Right lobe of liver (tissue), 6 donors: ENCODE results near the gene DDX10. TPM values are rescaled to one million over a fixed set of nuclear protein-coding genes. Genes with fewer than 3 reads are reported as not detected.

Experiments
- ATAC-seq, 4 donors: fragments of 200-7000 bp; cut with Tn5 transposase; one replicate each; pipeline ENCODE4 v1.9.1; 2020; ENCODE audit warnings: mild to moderate bottlenecking in 4 of 4, moderate library complexity in 4 of 4
- DNase-seq, 3 donors: peaks; one replicate each; pipeline ENCODE4 v3.0.0-alpha.2; 2020
- H3K27ac ChIP-seq, 3 donors: fragments of 200-600 bp; one replicate each; pipeline ENCODE4 v1.8.0; 2022
- H3K27me3 ChIP-seq, 2 donors: fragments of 200-600 bp; one replicate each; pipeline ENCODE4 v1.8.0; 2022
- H3K36me3 ChIP-seq, 4 donors: fragments of 200-600 bp; sonication (generic) in 1 of 4; one replicate each; pipeline versions ENCODE4 v1.5.1 to v1.8.0; 2017 to 2022; ENCODE audit warnings: control low read depth in 1 of 4
- H3K4me1 ChIP-seq, 4 donors: fragments of 200-600 bp; sonication (generic) in 1 of 4; one replicate each; pipeline versions ENCODE4 v1.5.1 to v1.8.0; 2017 to 2022; ENCODE audit warnings: control low read depth in 1 of 4
- H3K4me3 ChIP-seq, 3 donors: fragments of 200-600 bp; one replicate each; pipeline ENCODE4 v1.8.0; 2022
- H3K9me3 ChIP-seq, 4 donors: fragments of 200-600 bp; sonication (generic) in 1 of 4; one replicate each; pipeline versions ENCODE4 v1.5.1 to v1.8.0; 2017 to 2022; ENCODE audit warnings: control low read depth in 1 of 4
- POLR2A ChIP-seq: fragments of 450-650 bp; IDR thresholded peaks from one replicate; pipeline ENCODE4 v1.6.1; 2017; ENCODE audit warnings: antibody characterized with exemption, mild to moderate bottlenecking
- WGBS: methylation state at CpG from one replicate; pipeline ENCODE4 v1.1.6; 2018; ENCODE audit warnings: low coverage, low lambda C conversion rate; ENCODE audit not compliant: insufficient coverage; ENCODE audit errors: missing lambda C conversion rate; 5-methylcytosine and 5-hydroxymethylcytosine counted together
- intact Hi-C, 2 donors: fragments of 100-400 bp; cut with DNase I; formaldehyde crosslinking; loops; one replicate each; pipeline versions ENCODE4 v1.11.2 to v1.14.1; 2022
- total RNA-seq, 6 experiments: library from RNA; depleted of rRNA in 2 of 6; stranded (reverse); fragments of >200 nt in 2 of 6; fragmentation: NEBNext Ultra II Directional in 3 of 6; extraction: Animal tissue kit (Norgen Biotek cat#: 25700) in 3 of 6; gene quantifications; one replicate each; pipeline versions ENCODE4 v1.1.0 to v1.2.4, GENCODE V29; 2016 to 2023
- TF ChIP-seq, protein P1 (sequence below), 4 donors: fragments of 200-600 bp in 3 of 4; fragments of 450-650 bp in 1 of 4; IDR thresholded peaks; one replicate each; pipeline versions ENCODE4 v1.5.1 to v1.8.0; 2016 to 2022; ENCODE audit warnings: antibody characterized with exemption in 4 of 4, mild to moderate bottlenecking in 2 of 4
- donor health status: DM: no; HTN: yes; CAD: no.
- donor health status: DM: no; HTN: no; CAD: no.
- donor health status: DM: no; HTN: no; CAD: no.
- donor health status: DM: no; HTN: yes; CAD: no.
- donor health status: DM: no; HTN: yes; CAD: no.

DDX10 gene
- total RNA-seq, 6 experiments from 2014 or later = 7.4 to 13.6 (median 11.3) TPM

DNA sequence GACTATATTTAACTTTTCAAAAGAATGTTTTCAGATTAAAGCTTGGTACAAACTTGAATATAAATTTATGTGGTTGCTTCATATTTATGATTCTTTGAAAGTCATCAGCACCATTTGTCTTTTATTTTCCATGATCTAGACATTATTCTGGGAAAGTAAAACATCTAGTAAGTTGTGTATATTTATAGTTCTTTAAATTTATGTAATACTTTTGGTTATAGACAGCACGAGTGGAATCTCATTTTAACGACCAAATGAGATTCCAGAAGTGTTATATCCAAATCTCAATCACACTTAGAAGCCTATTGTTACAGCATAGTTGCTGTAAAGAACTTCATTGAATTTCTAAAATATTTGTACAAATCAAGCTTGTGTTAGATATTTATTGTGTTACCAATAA is 212.3 kb downstream of the DDX10 start:
- no peak overlapping the region for H3K27ac ChIP-seq
- TF ChIP-seq, protein P1, sequence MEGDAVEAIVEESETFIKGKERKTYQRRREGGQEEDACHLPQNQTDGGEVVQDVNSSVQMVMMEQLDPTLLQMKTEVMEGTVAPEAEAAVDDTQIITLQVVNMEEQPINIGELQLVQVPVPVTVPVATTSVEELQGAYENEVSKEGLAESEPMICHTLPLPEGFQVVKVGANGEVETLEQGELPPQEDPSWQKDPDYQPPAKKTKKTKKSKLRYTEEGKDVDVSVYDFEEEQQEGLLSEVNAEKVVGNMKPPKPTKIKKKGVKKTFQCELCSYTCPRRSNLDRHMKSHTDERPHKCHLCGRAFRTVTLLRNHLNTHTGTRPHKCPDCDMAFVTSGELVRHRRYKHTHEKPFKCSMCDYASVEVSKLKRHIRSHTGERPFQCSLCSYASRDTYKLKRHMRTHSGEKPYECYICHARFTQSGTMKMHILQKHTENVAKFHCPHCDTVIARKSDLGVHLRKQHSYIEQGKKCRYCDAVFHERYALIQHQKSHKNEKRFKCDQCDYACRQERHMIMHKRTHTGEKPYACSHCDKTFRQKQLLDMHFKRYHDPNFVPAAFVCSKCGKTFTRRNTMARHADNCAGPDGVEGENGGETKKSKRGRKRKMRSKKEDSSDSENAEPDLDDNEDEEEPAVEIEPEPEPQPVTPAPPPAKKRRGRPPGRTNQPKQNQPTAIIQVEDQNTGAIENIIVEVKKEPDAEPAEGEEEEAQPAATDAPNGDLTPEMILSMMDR (IDR thresholded peaks at IDR 0.05) = no peak
- intact Hi-C loops = no loop called here
- no peak overlapping the region for H3K4me3 ChIP-seq
- DNase-seq (no peak), ATAC-seq (no peak)
- H3K27me3 ChIP-seq = no peaks in the 10 kb centered on the region
- 91% methylated on average over 2 of the region's 2 CpGs for whole genome bisulfite sequencing
- H3K36me3 ChIP-seq = no peaks in the 10 kb centered on the region
- no peaks in the 10 kb centered on the region for H3K9me3 ChIP-seq
- H3K4me1 ChIP-seq = no peaks in the 10 kb centered on the region

DNA sequence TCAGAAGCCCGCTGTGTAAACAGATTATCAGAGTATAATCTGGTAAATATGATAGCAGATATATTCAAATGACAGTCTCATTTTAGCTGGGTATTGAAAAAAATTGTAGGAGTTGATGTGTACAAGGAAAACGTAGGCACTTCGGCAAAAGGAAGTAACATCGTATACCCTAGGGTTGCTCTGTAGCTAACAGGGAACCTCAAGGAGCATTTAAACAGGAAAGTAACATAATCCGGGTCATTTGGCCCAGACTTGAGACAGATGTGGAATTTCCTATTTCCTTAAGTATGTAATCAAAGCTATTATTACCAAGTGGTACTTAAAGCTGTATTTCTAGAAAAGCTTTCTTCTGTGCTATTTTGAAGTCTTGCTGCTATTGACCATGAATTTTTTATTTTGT is 215.6 kb downstream of the DDX10 start:
- TF ChIP-seq, protein P1 (IDR thresholded peaks at IDR 0.05) = no peak
- TF ChIP-seq POLR2A = no peak

DNA sequence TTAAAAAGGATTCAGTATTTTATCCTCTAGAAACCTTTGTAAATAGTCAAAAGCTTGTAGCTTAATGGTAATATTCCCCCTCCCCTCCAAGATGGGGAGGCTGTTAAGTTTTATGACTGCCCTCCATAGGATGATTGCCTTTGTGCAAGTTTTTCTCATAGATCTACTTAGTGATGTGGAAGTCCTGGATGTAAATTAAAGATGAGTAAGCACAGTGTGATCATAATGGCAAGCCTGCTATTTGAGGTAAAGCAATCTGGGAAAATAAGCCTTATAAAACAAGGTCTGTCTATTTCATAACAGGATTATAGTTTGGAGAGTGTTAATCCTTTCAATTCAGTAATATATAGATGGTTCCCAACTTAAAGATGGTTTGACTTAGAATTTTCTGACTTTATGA is 216.3 kb downstream of the DDX10 start:
- Histone ChIP-seq H3K4me1 (no peaks in the 10 kb centered on the region), H3K27ac (no peak overlapping the region), H3K9me3 (no peaks in the 10 kb centered on the region), H3K36me3 (no peaks in the 10 kb centered on the region), H3K4me3 (no peak overlapping the region), H3K27me3 (no peaks in the 10 kb centered on the region)
- TF ChIP-seq, protein P1 (IDR thresholded peaks at IDR 0.05) = no peak
- TF ChIP-seq POLR2A = no peak
- DNase-seq = no peak
- intact Hi-C loops = no loop called here
- ATAC-seq = no peak

More for the DNA sequence above, 215.6 kb downstream of the DDX10 start:
- Histone ChIP-seq H3K27me3 (no peaks in the 10 kb centered on the region), H3K9me3 (no peaks in the 10 kb centered on the region), H3K27ac (no peak overlapping the region), H3K36me3 (no peaks in the 10 kb centered on the region), H3K4me1 (no peaks in the 10 kb centered on the region), H3K4me3 (no peak overlapping the region)
- WGBS = 59% methylated on average over 5 of the region's 5 CpGs
- ATAC-seq (peak in 1 of 4 donors; percentile 16), DNase-seq (no peak)
- intact Hi-C loops = no loop called here

DNA sequence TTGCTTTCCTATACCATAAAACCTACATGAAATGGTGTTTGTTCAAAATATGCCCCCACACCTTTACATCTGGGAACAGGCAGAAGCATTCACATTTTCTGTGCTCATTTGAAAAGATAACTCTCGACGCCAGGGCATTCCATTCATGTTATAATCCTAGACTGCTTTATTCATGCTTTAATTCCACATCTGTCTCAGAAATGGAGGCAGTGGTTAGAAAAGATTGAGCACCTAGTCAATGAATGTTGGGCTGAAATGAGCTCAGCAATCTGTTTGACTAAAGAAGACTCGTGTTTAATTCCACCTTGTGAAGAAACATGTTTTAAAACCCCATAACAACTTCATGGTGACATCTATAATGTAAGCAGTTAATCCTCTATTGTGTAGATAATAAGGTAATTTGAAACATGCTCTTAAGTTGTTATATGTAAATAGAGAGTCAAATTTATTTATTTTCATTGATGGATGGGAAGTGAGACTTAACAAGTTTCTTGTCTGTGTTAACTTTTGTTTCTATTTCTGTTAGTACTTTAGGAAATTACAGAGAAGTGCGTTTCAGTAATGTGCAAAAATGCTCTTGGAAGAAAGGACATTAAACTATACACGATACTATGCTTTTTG is 217.5 kb downstream of the DDX10 start:
- no peaks in the 10 kb centered on the region for H3K36me3 ChIP-seq
- no peaks in the 10 kb centered on the region for H3K4me1 ChIP-seq
- H3K27me3 ChIP-seq = no peaks in the 10 kb centered on the region
- intact Hi-C loops = no loop called here
- no peak overlapping the region for H3K27ac ChIP-seq
- H3K4me3 ChIP-seq = no peak overlapping the region
- ATAC-seq = no peak
- H3K9me3 ChIP-seq = no peaks in the 10 kb centered on the region
- DNase-seq = no peak
- no peak for TF ChIP-seq POLR2A
- TF ChIP-seq, protein P1 (IDR thresholded peaks at IDR 0.05) = no peak
- WGBS = 86% methylated on average over 4 of the region's 5 CpGs
